HG03095 (cell line): ENCODE measurements around the gene CLIC1.

Source experiments
- ATAC-seq: cut with Tn5 transposase; IDR thresholded peaks from one replicate; pipeline ENCODE4 v1.9.1; 2021; ENCODE audit warnings: moderate library complexity; ENCODE audit not compliant: unreplicated experiment

CLIC1 gene

DNA sequence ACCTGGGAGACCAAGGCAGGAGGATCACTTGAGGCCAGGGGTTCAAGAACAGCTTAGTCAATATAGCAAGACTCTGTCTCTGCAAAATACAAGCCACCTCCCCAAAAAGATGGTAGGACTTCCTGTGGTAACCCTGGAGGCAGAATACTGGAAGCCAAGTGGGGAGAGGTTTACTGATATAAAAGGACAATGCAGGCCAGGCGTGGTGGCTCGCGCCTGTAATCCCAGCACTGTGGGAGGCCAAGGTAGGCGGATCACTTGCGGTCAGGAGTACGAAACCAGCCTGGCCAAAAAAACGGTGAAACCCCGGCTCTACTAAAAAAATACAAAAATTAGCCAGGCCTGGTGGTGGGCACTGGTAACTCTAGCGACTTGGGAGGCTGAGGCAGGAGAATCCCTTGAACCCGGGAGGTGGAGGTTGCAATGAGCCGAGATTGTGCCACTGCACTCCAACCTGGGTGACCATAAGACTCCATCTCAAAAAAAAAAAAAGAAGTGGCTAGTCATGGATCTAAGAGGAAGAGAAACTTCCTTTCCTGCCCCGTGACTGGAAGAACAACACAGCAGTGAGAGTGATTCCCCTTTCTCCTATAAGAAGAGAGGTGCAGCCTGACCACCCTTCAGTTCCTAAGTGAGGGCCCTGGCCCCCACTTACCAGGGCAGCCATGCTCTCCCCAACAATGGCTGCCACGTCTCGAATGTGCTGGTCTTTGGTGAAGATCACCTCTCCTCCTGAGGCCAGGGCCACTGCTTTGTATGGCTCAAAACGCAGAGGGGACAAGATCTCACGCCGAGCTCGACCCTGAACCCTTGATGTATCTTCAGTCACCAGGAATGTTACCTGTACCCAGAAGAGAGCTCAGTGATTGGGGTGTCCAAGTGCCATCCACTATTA, 32.3 kb upstream of the CLIC1 start:
- ATAC-seq, result no peak

DNA sequence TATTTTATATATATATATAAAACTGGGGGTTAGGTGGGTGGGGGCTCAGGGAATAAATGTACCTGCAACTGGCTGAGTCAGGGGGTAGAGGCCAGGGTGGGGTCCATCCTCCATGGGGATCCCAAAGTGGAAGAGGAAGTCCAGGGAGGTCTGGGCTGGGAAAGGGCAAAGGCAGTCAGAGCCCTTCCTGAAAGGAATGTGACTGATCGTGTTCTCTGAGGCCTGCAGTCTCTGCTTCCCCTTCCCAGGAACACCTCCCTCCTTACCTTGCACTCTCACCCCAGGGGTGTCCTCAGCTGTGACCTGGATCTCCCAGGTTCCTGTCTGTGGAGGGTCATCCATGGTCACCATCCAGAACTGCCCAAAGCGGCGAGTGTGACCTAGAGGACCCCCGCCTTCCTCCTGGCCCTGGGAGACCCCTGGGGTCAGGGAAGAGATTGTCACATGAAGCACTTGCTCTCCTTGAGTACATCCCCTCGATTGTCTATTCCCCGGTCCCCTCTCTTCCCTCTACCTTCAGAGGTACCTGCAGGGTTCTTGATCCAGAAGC, 30.8 kb upstream of the CLIC1 start:
- no peak for ATAC-seq

DNA sequence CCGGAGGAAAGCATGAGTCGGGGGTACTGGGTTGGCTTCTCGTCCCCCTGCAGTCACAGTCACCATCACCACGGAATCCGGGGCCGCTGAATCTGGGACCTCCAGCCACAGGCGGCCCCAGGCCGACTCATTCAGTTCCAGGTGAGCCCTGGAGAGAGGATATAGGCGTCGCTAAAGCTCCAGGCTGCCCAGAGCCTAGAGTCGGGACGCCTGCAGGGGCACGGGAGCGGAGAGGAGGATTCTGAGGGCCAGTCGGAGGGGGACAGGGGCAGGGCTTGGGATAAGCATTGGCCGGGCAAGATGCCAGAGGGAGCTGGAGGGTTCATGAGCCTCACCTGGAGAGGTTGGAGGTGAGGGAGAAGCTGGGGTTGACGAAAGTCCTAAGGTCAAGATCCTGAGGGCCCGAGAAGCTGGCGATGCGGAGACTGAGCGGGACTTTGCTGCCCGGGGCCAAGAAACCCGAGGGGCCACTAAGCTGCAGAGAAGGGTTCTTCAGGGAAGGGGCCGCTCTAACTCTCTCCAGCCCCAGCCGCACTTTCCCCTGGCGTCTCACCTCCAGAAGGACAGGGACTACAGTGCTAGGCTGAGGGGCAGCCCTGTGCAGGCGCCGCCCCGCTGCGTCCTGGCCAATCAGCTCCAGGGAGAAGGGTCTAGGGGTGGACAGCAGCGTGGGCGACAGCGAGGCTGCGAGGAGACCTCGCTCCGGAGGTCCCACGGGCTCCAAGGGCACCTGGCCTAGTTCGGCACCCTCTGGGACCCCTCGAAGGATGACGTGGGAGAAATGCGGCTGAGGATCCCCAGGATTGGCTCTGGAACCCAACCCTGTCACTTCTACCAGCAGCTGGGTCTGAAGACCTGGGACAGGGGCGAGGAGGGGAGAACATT, 29.8 kb upstream of the CLIC1 start:
- no peak for ATAC-seq

DNA sequence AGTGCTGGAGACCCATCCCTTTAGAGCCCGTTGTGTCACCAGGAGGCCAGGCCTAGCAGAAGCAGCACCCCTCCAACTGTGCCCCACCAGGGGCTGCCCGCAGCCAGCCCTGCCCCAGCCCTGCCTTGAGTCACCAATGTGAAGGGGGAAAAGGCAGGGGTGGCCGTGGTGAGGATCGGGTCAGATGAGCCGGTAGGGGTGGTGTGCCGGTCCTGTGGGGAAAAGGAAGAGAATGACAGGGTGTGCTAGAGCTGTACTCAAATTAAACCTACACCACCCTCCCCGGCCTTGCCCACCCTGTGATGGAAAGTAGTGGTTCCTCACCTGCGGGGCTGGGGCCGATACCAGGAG, 29.2 kb upstream of the CLIC1 start:
- no peak for ATAC-seq

DNA sequence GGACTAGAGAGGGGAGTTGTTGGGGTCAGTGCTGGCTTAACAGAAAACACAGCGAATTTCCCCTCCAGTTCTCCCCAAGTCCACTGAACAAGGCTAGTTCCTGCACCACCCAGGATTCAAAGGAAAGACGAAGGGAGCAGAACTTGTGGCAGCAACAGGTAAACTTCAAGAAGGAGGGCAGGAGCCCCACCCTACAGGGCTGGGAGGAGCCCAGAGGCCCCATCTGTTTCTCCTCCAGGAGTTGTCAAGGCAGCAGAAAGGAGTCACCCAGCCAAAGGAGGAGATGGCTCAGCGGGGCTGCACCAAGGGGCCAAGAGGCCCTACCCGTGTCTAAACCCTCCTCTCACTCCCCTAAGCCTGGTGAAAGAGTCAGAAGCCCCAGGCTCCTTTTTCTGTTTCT, 27.9 kb upstream of the CLIC1 start:
- ATAC-seq, result no peak

DNA sequence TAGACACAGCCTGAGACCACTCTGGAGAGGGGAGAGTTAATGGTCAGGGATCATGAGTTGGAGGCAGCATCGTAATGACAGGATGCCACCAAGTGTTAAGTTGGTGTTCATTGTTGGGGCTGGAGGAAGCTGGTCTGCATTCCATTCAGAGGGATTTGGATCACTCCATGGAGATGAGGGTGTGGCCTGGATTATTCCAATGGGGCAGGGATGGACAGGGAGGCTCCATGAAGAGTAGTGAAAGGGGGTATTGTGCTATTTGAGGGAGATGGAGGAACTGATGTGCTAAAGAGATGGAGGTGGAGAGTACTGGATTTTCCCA, 27.2 kb upstream of the CLIC1 start:
- no peak for ATAC-seq

DNA sequence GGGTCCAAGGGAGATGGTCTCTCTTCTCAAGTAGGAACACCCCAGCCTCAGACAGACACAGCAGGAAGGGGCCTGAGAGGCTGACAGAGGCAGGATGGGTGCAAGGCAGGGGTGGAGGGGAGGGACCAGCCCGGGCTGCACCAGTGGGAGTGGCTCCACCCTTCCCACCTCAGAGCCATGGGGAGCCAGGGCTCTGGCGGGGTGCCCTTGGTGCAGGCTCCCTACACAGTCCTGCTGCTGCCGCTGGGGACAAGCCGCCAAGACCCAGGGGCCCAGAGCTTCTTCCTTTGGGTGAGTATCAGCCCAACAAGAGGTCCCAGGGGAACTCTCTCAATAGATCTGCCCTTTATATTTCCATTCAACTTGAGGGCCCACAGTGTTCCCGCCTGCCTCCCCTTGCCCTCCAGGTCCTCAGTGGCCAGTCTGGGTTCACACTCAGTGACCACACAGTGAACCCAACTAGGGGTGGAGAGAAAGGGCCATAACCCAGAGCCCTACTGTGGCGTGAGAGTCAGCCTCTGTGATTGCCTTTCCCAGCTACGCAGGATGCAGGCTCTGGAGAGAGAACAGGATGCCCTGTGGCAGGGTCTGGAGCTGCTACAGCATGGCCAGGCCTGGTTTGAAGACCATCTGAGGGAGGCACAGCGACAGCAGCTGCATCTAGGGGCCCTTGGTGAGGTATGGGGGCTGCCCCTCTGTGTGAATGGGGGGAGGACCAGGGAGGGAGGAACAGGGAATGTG, 26.7 kb upstream of the CLIC1 start:
- no peak for ATAC-seq

DNA sequence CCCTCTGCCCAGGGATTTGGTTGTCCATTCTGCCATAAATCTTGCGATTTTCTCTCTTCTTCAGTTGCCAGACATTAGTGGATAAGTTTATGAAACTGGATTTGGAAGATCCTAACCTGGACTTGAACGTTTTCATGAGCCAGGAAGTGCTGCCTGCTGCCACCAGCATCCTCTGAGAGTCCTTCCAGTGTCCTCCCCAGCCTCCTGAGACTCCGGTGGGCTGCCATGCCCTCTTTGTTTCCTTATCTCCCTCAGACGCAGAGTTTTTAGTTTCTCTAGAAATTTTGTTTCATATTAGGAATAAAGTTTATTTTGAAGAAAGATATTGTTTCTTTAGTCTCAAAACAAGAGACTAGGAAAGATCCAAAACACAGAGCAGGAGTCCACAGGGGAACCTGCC, 26.0 kb upstream of the CLIC1 start, which contains the start of gene SAPCD1:
Gene SAPCD1 (plus strand): TSS at position 301 of the 400 bp plus-strand sequence. CDS start 399 bp downstream, outside the sequence.
- no peak for ATAC-seq

DNA sequence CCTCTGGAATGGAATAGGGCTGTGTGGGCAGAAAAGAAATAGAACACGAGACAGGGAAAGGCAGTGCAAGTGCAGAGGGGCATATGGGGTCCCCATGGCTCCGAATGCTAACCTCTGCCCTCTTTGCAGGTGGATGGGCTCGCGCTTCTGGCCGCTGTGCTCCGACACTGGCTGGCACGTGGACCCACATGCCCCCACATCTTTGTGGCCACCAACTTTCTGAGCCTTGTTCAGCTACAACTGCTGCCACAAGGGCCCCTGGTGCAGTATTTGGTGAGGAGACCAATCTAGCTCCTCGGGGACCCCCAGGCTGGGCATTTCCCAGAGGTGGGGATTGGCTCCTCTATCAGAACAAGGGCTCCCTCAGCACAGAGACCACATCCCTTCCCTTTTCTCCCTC, 25.0 kb upstream of the CLIC1 start:
- no peak for ATAC-seq

DNA sequence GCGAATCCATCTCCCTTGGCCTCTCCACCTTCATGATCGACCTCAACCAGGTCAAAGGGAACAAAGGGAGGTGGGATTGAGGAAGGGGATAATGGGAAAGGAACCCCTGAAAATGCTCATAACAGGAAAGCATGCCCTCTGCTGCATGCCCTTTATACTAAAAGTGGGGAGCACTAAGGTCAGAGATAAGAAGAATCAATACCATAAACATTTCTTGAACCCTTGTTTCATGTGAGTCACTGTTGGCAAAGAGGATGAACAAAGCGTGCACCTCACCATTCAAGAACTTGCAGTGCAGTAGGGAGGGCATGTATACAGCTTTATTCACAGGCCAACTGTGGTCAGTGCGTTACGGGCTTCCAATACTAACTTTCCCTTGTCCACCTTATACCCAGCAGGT, 24.5 kb upstream of the CLIC1 start:
- no peak for ATAC-seq

DNA sequence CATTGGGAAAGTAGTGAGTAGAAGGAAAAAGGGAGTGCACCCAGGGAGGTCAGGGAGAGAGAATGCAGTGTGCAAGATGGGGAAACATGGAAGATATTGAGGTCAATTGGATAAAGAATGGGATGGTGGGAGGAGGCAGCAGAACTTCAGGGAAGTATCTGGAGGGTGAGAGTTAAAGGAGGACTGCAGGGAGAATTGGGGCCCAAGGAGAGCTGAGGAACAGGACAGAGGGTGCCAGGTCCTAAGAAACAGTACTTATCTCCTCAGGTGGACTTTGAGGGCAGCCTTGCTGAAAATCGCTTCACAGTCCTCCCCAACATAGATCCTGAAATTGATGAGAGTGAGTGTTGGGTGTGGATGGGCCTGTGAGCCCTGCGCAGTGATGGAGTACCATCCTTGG, 22.0 kb upstream of the CLIC1 start:
- no peak for ATAC-seq

DNA sequence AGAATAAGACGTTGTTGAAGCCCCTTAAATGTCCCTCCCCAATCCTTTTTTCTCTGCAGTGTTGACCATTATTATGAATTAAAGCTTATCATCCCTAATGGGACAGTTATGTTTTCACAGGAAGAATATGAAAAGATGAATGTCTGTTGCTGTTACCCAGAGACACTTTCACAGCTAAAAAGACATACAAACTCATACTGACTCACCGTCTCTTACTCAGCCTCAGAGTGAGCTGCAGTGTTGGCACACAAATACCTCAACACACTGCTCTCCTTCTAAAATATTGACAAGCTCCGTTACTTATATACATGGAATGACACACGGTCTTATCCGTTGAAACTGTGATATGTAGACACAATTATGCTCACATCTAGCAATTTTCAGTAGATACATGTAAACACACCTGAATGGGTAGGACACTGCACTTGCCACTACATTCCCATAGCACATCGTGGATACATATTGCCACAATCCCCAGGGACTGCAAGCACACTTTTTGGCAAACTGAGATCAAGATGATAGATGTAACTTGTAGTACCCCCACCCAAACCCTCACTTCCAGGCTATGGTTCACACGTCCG, 16.5 kb upstream of the CLIC1 start:
- no peak for ATAC-seq

DNA sequence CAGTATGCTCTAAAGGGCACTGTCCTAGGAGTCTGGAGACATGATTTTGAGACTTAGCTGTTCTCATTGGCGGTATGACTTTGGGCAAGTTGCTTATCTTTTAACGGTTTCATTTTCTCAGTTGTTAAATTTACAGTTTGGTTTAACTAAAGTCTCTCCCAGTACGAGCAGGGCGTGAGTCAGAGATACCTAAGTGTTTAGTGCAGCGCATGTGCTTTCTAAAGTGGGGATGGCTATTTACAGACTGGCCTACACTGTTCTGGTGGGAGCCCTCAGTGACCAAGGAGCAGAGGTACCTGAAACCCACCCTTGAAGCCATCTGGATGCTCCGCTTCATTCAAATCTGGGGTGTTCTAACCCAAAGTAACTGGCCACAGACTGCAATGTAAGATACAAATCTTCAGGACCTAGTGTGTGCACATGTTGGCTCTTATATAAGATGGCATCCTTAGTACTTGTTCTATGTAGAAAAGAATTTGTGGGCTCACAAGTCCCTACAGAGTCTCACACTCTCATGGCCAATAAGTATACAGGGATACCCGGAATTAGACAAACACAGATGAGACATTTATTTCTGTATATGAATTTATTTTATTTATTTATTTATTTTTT, 14.2 kb upstream of the CLIC1 start:
- no peak for ATAC-seq

DNA sequence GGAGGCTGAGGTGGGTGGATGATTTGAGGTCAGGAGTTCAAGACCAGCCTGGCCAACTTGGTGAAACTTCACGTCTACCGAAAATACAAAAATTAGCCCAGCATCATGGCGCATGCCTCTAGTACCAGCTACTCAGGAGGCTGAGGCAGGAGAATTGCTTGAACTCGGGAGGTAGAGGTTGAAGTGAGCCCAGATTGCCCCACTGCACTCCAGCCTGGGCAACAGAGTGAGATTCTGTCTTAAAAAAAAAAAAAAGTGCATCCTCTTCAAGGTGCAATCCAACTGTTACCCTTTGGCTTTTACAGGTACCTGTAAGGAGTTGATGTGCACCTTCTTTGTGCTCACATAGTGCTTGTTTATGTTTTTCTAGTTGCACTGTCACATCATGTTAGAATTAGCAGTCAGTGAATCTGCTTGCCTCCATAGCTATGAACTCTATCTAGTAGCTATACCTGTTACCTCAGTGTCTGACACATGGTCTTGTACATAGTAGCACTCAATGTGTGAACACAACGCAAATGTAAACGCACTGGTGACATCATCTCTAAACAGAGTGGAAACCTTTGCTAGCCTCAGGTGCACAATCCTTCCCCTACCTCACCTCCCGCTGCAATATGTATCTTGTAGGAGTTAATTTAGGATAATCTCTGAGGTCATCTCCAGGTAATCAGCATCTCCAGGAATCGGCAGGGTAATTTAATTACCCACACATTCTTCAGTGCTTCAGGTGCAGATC, 13.1 kb upstream of the CLIC1 start:
- no peak for ATAC-seq

DNA sequence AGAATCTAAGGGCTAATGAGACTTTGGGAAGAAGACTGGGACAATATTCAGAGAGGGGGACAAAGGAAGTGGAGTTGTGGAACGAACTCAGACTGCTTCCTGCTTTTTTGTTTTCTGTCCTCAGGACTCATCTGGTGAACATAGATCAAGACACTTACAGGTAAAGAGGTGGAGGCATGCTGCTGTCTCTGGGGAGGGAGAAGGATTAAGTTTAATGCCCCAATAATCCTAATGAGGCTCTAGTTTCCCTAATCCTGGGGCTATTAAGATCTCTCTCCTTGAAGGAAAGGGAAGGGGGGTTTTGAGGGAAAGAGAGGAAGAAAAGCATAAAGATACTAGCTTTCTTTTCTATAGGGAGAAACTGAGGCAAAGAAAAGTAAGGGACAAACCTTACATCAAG, 8.1 kb upstream of the CLIC1 start:
- ATAC-seq, result no peak

DNA sequence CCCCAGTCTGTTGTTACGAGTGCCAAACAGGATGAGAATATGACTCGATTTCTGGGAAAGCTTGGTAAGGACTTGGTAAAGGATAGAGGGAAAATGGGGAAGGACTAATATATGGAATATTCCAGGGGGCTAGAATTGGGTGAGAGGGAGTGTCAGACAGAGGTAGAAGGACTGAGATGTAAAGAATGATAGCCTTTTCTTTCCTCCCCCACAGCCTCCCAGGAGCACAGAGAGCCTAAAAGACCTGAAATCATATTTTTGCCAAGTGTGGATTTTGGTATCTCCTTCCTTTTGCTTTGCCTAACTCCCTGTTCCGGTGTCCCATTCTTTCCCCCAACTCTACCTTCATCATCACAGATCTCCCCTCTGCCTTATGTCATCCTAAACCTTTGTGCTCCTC, 6.6 kb upstream of the CLIC1 start:
- no peak for ATAC-seq

DNA sequence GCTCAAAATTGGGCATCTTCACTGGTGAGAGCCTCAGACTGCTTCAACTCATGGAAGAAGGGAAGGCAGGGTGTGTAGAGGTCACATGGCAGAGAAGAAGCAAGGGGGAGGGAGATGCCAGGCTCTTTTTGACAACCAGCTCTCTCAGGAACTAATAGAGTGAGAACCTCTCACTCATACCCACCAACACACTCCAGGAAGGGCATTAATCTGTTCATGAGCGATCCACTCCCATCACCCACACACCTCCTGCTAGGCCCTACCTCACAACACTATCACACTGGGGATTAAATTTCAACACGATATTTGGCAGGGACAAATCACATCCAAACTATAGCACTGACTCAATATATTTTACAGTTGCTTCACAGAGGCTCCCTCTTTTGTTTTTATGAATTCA, 5.5 kb upstream of the CLIC1 start:
- ATAC-seq, result no peak

DNA sequence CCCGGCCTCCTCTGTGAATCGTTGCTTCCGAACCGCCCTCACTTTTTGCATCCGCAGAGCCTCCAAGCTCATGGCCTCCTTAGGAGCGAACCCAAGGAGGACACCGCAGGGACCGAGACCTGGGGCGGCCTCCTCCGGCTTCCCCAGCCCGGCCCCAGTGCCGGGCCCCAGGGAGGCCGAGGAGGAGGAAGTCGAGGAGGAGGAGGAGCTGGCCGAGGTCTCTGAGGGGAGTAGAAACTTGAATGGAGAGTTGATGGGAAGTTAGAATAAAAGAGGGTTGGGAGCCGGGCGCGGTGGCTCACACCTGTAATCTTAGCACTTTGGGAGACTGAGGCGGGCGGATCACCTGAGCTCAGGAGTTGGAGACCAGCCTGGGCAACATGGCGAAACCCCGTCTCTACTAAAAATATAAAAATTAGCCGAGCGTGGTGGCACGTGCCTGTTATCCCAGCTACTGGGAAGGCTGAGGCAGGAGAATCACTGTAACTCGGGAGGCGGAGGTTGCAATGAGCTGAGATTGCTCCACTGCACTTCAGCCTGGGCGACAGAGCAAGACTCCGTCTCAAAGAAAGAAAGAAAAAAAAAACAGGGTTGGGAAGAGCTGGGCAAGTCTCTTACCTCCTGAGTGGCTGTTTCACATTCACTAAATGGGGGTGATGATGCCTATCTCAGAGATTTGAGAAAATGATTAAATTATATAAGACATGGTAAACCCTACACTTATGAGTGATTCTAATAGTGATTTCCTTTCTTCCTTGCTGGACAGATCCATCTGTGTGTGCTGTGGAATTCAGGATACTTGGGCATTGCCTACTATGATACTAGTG, 4.3 kb upstream of the CLIC1 start:
- no peak for ATAC-seq
